H1 (cell line): ENCODE results near the gene MMP19. TPM values are rescaled to one million over a fixed set of nuclear protein-coding genes. Genes with fewer than 3 reads are reported as not detected.

Experiments used
- CTCF ChIA-PET: fragments of 300-600 bp; sonication (Branson Sonifier 250); formaldehyde crosslinking; loops from one replicate; lab custom pipeline; 2021; ENCODE audit not compliant: partially characterized antibody; lab: Charles Lee
- POLR2A ChIA-PET: fragments of 300-600 bp; sonication (Branson Sonifier 250); formaldehyde crosslinking; loops from one replicate; lab custom pipeline; 2021; ENCODE audit warnings: inconsistent platforms; ENCODE audit not compliant: partially characterized antibody; lab: Charles Lee
- DNase-seq, 2 experiments: peaks; one replicate each; pipeline versions ENCODE4 v3.0.0 to v3.0.0-alpha.2; 2010 to 2022; ENCODE audit warnings: low spot score in 2 of 2, low read depth in 1 of 2, mixed read lengths in 1 of 2
- FAIRE-seq: peaks from 2 replicates; lab custom pipeline; 2011; peaks lifted over from hg19 to GRCh38; lab: Jason Lieb, UNC
- H2AFZ ChIP-seq: 2 replicates; pipeline ENCODE4 v1.8.1; 2012; ENCODE audit warnings: low read length, inconsistent platforms
- H2AK5ac ChIP-seq: 2 replicates; pipeline ENCODE4 v1.6.1; 2013; ENCODE audit warnings: low read depth, low read length
- H2BK120ac ChIP-seq: replicated peaks from 2 replicates; pipeline ENCODE3; 2013; ENCODE audit warnings: low read depth, low read length, inconsistent platforms
- H2BK12ac ChIP-seq: 2 replicates; pipeline ENCODE4 v1.6.1; 2013; ENCODE audit warnings: low read depth, low read length
- H2BK15ac ChIP-seq: 2 replicates; pipeline ENCODE4 v1.6.1; 2013; ENCODE audit warnings: low read length
- H2BK20ac ChIP-seq: 2 replicates; pipeline ENCODE4 v1.6.1; 2013; ENCODE audit warnings: low read length
- H2BK5ac ChIP-seq: 2 replicates; pipeline ENCODE4 v1.6.1; 2013; ENCODE audit warnings: low read depth, low read length
- H3K14ac ChIP-seq: 2 replicates; pipeline ENCODE4 v1.6.1; 2013; ENCODE audit warnings: inconsistent platforms; ENCODE audit not compliant: insufficient read length
- H3K18ac ChIP-seq: 2 replicates; pipeline ENCODE4 v1.6.1; 2013; ENCODE audit warnings: low read length; ENCODE audit errors: extremely low read depth
- H3K23ac ChIP-seq: 2 replicates; pipeline ENCODE4 v1.6.1; 2013; ENCODE audit warnings: inconsistent platforms; ENCODE audit not compliant: insufficient read length
- H3K23me2 ChIP-seq: 2 replicates; pipeline ENCODE4 v1.6.1; 2013; ENCODE audit warnings: low read depth, low read length
- H3K27ac ChIP-seq: 2 replicates; pipeline ENCODE4 v1.6.1; 2011; ENCODE audit warnings: low read depth, low read length, inconsistent platforms
- H3K27me3 ChIP-seq, 4 experiments: replicated peaks in 1 of 4; 1 replicate in 1 of 4; 2 replicates in 3 of 4; pipeline versions ENCODE4 v1.6.1 to v1.8.1; 2011 to 2013; ENCODE audit warnings: low read length in 3 of 4, mild to moderate bottlenecking in 3 of 4, inconsistent platforms in 2 of 4, mixed read lengths in 2 of 4, moderate library complexity in 1 of 4; ENCODE audit not compliant: control insufficient read depth in 3 of 4, insufficient read depth in 3 of 4; ENCODE audit errors: extremely low read depth in 1 of 4
- H3K36me3 ChIP-seq, 4 experiments: 2 replicates each; pipeline versions ENCODE4 v1.6.1 to v1.8.1; 2011 to 2013; ENCODE audit warnings: mild to moderate bottlenecking in 4 of 4, low read length in 3 of 4, moderate library complexity in 2 of 4, control low read depth in 1 of 4, inconsistent platforms in 1 of 4; ENCODE audit not compliant: insufficient read depth in 4 of 4, control insufficient read depth in 2 of 4
- H3K4ac ChIP-seq: replicated peaks from 2 replicates; pipeline ENCODE3; 2013; ENCODE audit warnings: low read length, low read depth, mixed read lengths, inconsistent platforms; ENCODE audit not compliant: insufficient read length
- H3K4me1 ChIP-seq, 4 experiments: replicated peaks in 1 of 4; 1 replicate in 1 of 4; 2 replicates in 3 of 4; pipeline versions ENCODE4 v1.6.1 to v1.8.1; 2011 to 2013; ENCODE audit warnings: low read length in 3 of 4, inconsistent platforms in 2 of 4, mixed read lengths in 1 of 4; ENCODE audit not compliant: insufficient read depth in 4 of 4, control insufficient read depth in 3 of 4
- H3K4me2 ChIP-seq, 2 experiments: 2 replicates each; pipeline versions ENCODE4 v1.6.1 to v1.8.1; 2011 to 2013; ENCODE audit warnings: low read depth in 2 of 2, low read length in 2 of 2, control low read depth in 1 of 2, inconsistent platforms in 1 of 2, mild to moderate bottlenecking in 1 of 2; ENCODE audit not compliant: insufficient read depth in 1 of 2
- H3K4me3 ChIP-seq, 4 experiments: fragments of 200-600, 300-600 bp in 1 of 4; sonication (generic), shearing (Covaris generic), sonication (Bioruptor Twin) in 1 of 4; 2 replicates each; pipeline versions ENCODE4 v1.5.1 to v1.8.1; 2011 to 2016; ENCODE audit warnings: low read length in 4 of 4, low read depth in 3 of 4, control low read depth in 2 of 4, inconsistent platforms in 2 of 4, mild to moderate bottlenecking in 2 of 4, mixed read lengths in 1 of 4, moderate library complexity in 1 of 4; ENCODE audit not compliant: insufficient read depth in 2 of 4; ENCODE audit errors: extremely low read depth in 1 of 4
- H3K56ac ChIP-seq: replicated peaks from 2 replicates; pipeline ENCODE3; 2013; ENCODE audit warnings: low read depth, mild to moderate bottlenecking, mixed read lengths, low read length, inconsistent platforms; ENCODE audit not compliant: insufficient read length
- H3K79me1 ChIP-seq: 2 replicates; pipeline ENCODE4 v1.6.1; 2013; ENCODE audit warnings: low read depth, low read length, control low read depth
- H3K79me2 ChIP-seq, 2 experiments: 2 replicates each; pipeline versions ENCODE4 v1.6.1 to v1.8.1; 2012 to 2013; ENCODE audit warnings: low read length in 2 of 2, mild to moderate bottlenecking in 2 of 2, inconsistent platforms in 1 of 2; ENCODE audit not compliant: insufficient read depth in 2 of 2, control insufficient read depth in 1 of 2
- H3K9ac ChIP-seq, 4 experiments: replicated peaks in 1 of 4; 1 replicate in 1 of 4; 2 replicates in 3 of 4; pipeline versions ENCODE4 v1.6.1 to v1.8.1; 2011 to 2013; ENCODE audit warnings: low read depth in 3 of 4, low read length in 3 of 4, control low read depth in 2 of 4, mild to moderate bottlenecking in 2 of 4, moderate library complexity in 2 of 4, inconsistent platforms in 1 of 4; ENCODE audit errors: extremely low read depth in 1 of 4
- H3K9me3 ChIP-seq, 2 experiments: 2 replicates each; pipeline versions ENCODE4 v1.6.1 to v1.8.1; 2012 to 2013; ENCODE audit warnings: mild to moderate bottlenecking in 2 of 2, moderate library complexity in 2 of 2, control low read depth in 1 of 2, inconsistent platforms in 1 of 2, low read depth in 1 of 2, low read length in 1 of 2, mixed read lengths in 1 of 2; ENCODE audit not compliant: insufficient read depth in 2 of 2
- H4K20me1 ChIP-seq, 2 experiments: replicated peaks in 1 of 2; 2 replicates each; pipeline versions ENCODE3 to v1.8.1; 2011 to 2013; ENCODE audit warnings: inconsistent platforms in 2 of 2, low read length in 2 of 2, mild to moderate bottlenecking in 1 of 2; ENCODE audit not compliant: insufficient read depth in 2 of 2, control insufficient read depth in 1 of 2
- H4K5ac ChIP-seq: 2 replicates; pipeline ENCODE4 v1.6.1; 2013; ENCODE audit warnings: low read length, low read depth, mixed read lengths, inconsistent platforms; ENCODE audit not compliant: insufficient read length
- H4K8ac ChIP-seq: 2 replicates; pipeline ENCODE4 v1.8.0; 2013; ENCODE audit warnings: mild to moderate bottlenecking, moderate library complexity, low read length, inconsistent platforms; ENCODE audit not compliant: insufficient read depth; ENCODE audit errors: extremely low read depth
- H4K91ac ChIP-seq: replicated peaks from 2 replicates; pipeline ENCODE3; 2013; ENCODE audit warnings: low read length, mixed read lengths, inconsistent platforms; ENCODE audit not compliant: insufficient read length
- ATF3 ChIP-seq: IDR thresholded peaks from 2 replicates; pipeline ENCODE4 v1.6.1; 2011; ENCODE audit warnings: low read depth, mild to moderate bottlenecking, low read length; ENCODE audit not compliant: insufficient read depth
- HDAC6 ChIP-seq: IDR thresholded peaks from one replicate; pipeline ENCODE4 v1.7.1; 2012; ENCODE audit warnings: low read depth, mild to moderate bottlenecking, inconsistent platforms, low read length, moderate library complexity
- JUN ChIP-seq: IDR thresholded peaks from 2 replicates; pipeline ENCODE4 v1.6.1; 2011; ENCODE audit warnings: low read depth, mild to moderate bottlenecking, improper control_type of control experiment, low read length
- JUND ChIP-seq: IDR thresholded peaks from 2 replicates; pipeline ENCODE4 v1.6.1; 2011; ENCODE audit warnings: mild to moderate bottlenecking, improper control_type of control experiment, low read length
- PHF8 ChIP-seq: fragments of 200-600 bp; sonication (generic); conservative IDR thresholded peaks from 2 replicates; pipeline ENCODE4 v1.7.1; 2012; ENCODE audit warnings: low read depth, mild to moderate bottlenecking, inconsistent platforms, low read length, moderate library complexity
- RBBP5 ChIP-seq: IDR thresholded peaks from 2 replicates; pipeline ENCODE4 v1.7.1; 2012; ENCODE audit warnings: low read depth, mild to moderate bottlenecking, inconsistent platforms, low read length, moderate library complexity, borderline replicate concordance
- RFX5 ChIP-seq: IDR thresholded peaks from 2 replicates; pipeline ENCODE4 v1.6.1; 2011; ENCODE audit warnings: low read depth, low read length, improper control_type of control experiment, borderline replicate concordance
- RNF2 ChIP-seq: fragments of 200-900, 300-1000 bp; sonication (generic); IDR thresholded peaks from 2 replicates; pipeline ENCODE4 v1.7.1; 2016; ENCODE audit warnings: borderline replicate concordance, low read depth, mild to moderate bottlenecking, antibody characterized with exemption, low read length; ENCODE audit not compliant: poor library complexity, severe bottlenecking; ENCODE audit errors: missing control alignments
- RXRA ChIP-seq: IDR thresholded peaks from 2 replicates; pipeline ENCODE4 v1.6.1; 2011; ENCODE audit warnings: low read depth, mild to moderate bottlenecking, low read length, moderate library complexity; ENCODE audit not compliant: insufficient read depth
- polyA plus RNA-seq, 7 experiments: library from polyadenylated mRNA; depleted of rRNA in 3 of 7; stranded (reverse) in 5 of 7; unstranded in 2 of 7; fragments of >200 nt in 5 of 7; fragments of 200-250 nt in 2 of 7; gene quantifications; 1 replicate in 5 of 7; 2 replicates in 1 of 7; 4 replicates in 1 of 7; pipeline versions ENCODE4 v1.2.1 to v1.2.3, GENCODE V29; 2011 to 2013; ENCODE audit warnings: missing spikeins in 2 of 7, mixed read lengths in 2 of 7
- total RNA-seq: library from RNA; stranded (reverse); fragmentation: NEBNext Ultra II Directional; extraction: Animal tissue kit (Norgen Biotek cat#: 25700); gene quantifications from 2 replicates; pipeline ENCODE4 v1.2.1, GENCODE V29; 2021

MMP19 gene
- total and polyA plus RNA-seq, 2 of the 8 experiments (the other 6 are each of a cell fraction or from before 2014, with no cell fraction given) = 2.7 to 3.3 TPM

- Histone ChIP-seq H3K9me3 (no peaks in the 10 kb centered on the region), H3K4ac (no peak overlapping the region), H2BK20ac (no peak overlapping the region), H4K91ac (no peak overlapping the region), H3K79me2 (peaks cover 0 to 10% of the 10 kb centered on the region in 2 experiments; a peak in 2 of 4 replicates), H3K4me2 (no peak overlapping the region), H3K9ac (no peak overlapping the region), H2BK120ac (no peak overlapping the region), H3K23me2 (no peaks in the 10 kb centered on the region), H4K8ac (no peak overlapping the region), H3K14ac (no peak overlapping the region), H3K79me1 (no peaks in the 10 kb centered on the region; the same call in none of the 2 replicates), H3K56ac (no peak overlapping the region), H3K23ac (no peak overlapping the region), H2AK5ac (no peak overlapping the region), H4K5ac (no peak overlapping the region), H3K27me3 (no peaks in the 10 kb centered on the region), H4K20me1 (peaks cover 0 to 4% of the 10 kb centered on the region in 2 experiments), H3K18ac (no peak overlapping the region), H3K27ac (no peak overlapping the region), H3K4me1 (no peaks in the 10 kb centered on the region), H2BK5ac (no peak overlapping the region), H2BK12ac (no peak overlapping the region), H2AFZ (no peak overlapping the region), H3K36me3 (peaks cover 11 to 72% (median 40%) of the 10 kb centered on the region in 4 experiments), H2BK15ac (no peak overlapping the region), H3K4me3 (no peak overlapping the region)
- FAIRE-seq (no peak), DNase-seq (no peak)
- ChIA-PET POLR2A (interaction anchor here (0.8 to 2.6 kb wide), 6 partner anchors 15 to 58 kb away, joined by 3 to 8 read pairs (median 4); partner anchors contain the start of genes ORMDL2 and SARNP), CTCF (interaction anchor here (0.9 to 9.8 kb wide), 15 partner anchors 10 to 149 kb away, joined by 3 to 145 read pairs (median 7); partner anchors contain the start of genes GDF11, ORMDL2 and SARNP)
- TF ChIP-seq JUN (no peak), ATF3 (no peak), RNF2 (no peak), HDAC6 (no peak), RFX5 (no peak), PHF8 (no peak), JUND (no peak), RXRA (no peak), RBBP5 (no peak)
Measured at GRCh38 chr12:55795950-55796349, 46.8 kb downstream of the MMP19 start.
